HG03439 (cell line): ENCODE measurements around the gene FPGT.
"Not testable (repeated sequence)": the region's sequence is repeated elsewhere in the genome, so short reads cannot be mapped to it uniquely, and the experiment has no call there.

Experiments
- ATAC-seq: cut with Tn5 transposase; IDR thresholded peaks from one replicate; pipeline ENCODE4 v1.9.1; 2021; ENCODE audit warnings: mild to moderate bottlenecking, moderate library complexity; ENCODE audit not compliant: unreplicated experiment

The FPGT gene

DNA sequence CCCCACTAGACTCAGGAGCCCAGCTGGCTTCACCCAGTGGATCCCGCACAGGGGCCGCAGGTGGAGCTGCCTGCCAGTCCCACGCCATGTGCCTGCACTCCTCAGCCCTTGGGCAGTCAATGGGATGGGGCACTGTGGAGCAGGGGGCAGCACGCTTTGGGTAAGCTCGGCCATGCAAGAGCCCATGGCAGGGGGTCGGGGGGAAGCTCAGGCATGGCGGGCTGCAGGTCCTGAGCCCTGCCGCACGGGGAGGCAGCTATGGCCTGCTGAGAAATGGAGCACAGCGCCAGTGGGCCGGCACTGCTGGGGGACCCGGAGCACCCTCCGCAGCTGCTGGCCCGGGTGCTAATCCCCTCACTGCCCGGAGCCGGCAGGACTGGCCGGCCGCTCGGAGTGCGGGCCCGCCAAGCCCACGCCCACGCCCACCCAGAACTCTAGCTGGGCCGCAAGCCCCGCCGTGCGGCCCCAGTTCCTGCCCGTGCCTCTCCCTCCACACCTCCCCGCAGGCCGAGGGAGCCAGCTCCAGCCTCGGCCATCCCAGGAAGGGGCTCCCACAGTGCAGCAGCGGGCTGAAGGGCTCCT, 55.3 kb downstream of the FPGT start:
- ATAC-seq: not testable (repeated sequence)
